GM11168 (cell line): Measurements from ENCODE around the gene QTRT2.

Experiments
- in situ Hi-C: fragments of 300-500 bp; cut with MboI; formaldehyde crosslinking; loops from one replicate; pipeline ENCODE4 v1.12.0; 2022; ENCODE audit warnings: low sequenced_read_pairs; ENCODE audit not compliant: unreplicated experiment

The QTRT2 gene

GRCh38 chr3:114119776-114120175 lies 63.2 kb downstream of the QTRT2 start:
- in situ Hi-C loops, result no loop called here

GRCh38 chr3:114120211-114120610 lies 63.7 kb downstream of the QTRT2 start:
- in situ Hi-C loops, result no loop called here

DNA sequence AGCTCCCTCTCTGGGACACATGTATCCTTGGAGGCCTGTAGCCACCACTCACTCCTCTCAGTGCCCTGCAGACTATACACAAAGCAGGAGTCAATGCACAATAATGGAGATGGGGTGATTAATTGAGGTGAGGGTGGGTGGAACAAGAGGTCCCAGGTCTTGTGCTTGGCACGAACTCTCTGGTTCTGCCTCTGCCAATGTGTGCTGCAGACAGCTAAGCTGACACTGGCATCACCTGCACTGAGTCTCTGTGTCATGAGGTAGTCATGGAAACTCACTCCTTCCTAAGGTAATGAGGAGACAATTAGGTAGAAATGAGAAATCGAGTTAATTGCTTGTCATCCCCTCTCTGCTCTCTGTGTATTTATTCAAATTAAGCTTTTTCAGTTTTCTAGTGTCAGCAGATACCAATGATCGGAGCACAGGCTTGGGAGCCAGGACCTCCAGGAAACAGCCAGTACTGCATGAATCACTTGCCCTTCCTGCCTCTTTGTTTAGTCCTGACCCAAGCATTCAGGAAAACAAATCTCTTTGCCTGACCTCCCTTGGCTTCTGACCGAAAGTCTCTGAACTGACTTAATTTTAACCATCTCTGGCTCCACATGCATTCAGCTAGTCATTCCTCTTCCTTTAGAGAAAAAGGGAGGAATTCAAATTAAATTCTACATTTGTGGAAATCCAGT lies 65.6 kb downstream of the QTRT2 start:
- in situ Hi-C loops, result no loop called here

- in situ Hi-C loops, result no loop called here
These were observed 69.9 kb downstream of the QTRT2 start for GRCh38 chr3:114126461-114126860.

GRCh38 chr3:114127517-114127916 lies 71.0 kb downstream of the QTRT2 start:
- in situ Hi-C loops, result no loop called here

DNA sequence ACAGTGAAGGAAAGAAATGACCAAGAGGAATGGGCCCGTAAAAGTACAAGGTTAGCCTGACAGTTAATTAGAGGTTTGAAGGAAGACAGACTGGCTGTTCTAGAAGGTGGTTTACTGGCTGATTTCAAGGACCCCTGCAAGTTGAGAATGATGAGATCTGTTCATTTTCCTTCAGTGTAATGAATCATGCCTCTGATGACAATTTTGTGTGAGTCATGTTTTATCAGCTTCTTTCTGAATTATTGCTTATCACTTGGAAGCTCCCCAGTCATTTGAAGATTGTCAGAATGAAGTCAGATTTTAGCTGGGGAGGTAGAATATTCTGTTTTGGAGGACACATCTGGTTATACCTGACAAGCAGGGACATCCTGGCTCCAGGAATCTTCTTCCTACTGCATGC lies 71.7 kb downstream of the QTRT2 start:
- in situ Hi-C loops, result no loop called here

DNA sequence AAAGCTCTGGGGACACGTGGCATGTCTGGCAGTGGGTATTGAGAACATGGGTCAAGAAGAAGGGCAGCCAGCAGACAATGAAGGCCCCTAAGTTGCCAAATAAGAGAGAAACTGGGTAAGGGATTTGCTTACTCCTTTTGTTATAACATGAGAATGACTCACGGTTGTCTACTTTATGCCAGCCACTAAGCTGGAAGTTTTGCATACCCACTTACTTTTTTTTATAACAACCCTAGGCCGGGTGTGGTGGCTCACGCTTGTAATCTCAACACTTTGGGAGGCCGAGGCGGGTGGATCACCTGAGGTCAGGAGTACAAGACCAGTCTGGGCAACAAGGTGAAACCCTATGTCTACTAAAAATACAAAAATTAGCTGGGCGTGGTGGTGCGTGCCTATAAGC lies 72.3 kb downstream of the QTRT2 start:
- in situ Hi-C loops, result no loop called here

DNA sequence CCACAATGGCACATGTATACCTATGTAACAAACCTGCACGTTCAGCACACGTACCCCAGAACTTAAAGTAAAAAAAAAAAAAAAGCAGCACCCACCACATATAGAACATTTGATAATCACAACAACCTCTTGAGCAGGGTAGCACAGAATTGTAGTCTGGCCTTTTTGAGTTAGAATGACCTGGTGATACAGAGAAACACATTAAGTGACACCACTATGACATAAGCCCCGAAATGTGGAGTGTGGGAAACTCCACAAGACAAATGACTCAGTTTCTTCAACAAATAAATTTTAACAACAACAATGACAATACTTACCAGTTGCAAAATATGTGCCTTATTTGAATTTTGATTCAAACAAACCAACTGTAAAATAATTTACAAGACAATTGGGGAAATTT lies 76.0 kb downstream of the QTRT2 start:
- in situ Hi-C loops, result no loop called here

GRCh38 chr3:114133947-114134346 lies 77.4 kb downstream of the QTRT2 start:
- in situ Hi-C loops, result no loop called here
